IMR-90 (cell line): ENCODE data around the gene TMEM82. TPM values are rescaled to one million over a fixed set of nuclear protein-coding genes. Genes with fewer than 3 reads are reported as not detected.

Experiments used
- ATAC-seq: fragments of 200-7000 bp; cut with Tn5 transposase; 2 replicates; pipeline ENCODE4 v1.9.1; 2020; ENCODE audit warnings: low read depth, mild to moderate bottlenecking, moderate library complexity
- BruUV-seq: library from RNA; stranded (reverse); fragments of 400-500 nt; replicated peaks from 2 replicates; lab custom pipeline; 2021; lab: Mats Ljungman, UMichigan
- CTCF ChIA-PET: fragments of 300-600 bp; formaldehyde crosslinking; extraction: SDS; loops from one replicate; lab custom pipeline; 2021; ENCODE audit warnings: antibody characterized with exemption; lab: Yijun Ruan, JAX
- POLR2A ChIA-PET: fragments of 300-600 bp; sonication (Branson Sonifier 250); formaldehyde crosslinking; loops from one replicate; lab custom pipeline; 2022; ENCODE audit warnings: antibody characterized with exemption; ENCODE audit not compliant: unreplicated experiment; lab: Charles Lee
- DNase-seq: peaks from one replicate; pipeline ENCODE4 v3.0.0; 2013
- H2AFZ ChIP-seq: replicated peaks from 2 replicates; pipeline ENCODE3; 2013; ENCODE audit warnings: low read length, mild to moderate bottlenecking; ENCODE audit not compliant: poor library complexity
- H2AK5ac ChIP-seq: 2 replicates; pipeline ENCODE4 v1.6.1; 2013; ENCODE audit warnings: low read depth, low read length, inconsistent platforms
- H2AK9ac ChIP-seq: replicated peaks from 2 replicates; pipeline ENCODE3; 2013; ENCODE audit warnings: mild to moderate bottlenecking, low read depth, low read length, moderate library complexity; ENCODE audit not compliant: poor library complexity
- H2BK120ac ChIP-seq: 2 replicates; pipeline ENCODE4 v1.6.1; 2013; ENCODE audit warnings: low read depth, low read length, inconsistent platforms
- H2BK15ac ChIP-seq: 3 replicates; pipeline ENCODE4 v1.6.1; 2013; ENCODE audit warnings: low read depth, low read length, inconsistent platforms
- H2BK20ac ChIP-seq: 2 replicates; pipeline ENCODE4 v1.6.1; 2013; ENCODE audit warnings: low read depth, mild to moderate bottlenecking, inconsistent platforms, low read length, moderate library complexity
- H2BK5ac ChIP-seq: 2 replicates; pipeline ENCODE4 v1.6.1; 2013; ENCODE audit warnings: mild to moderate bottlenecking, low read depth, low read length, inconsistent platforms; ENCODE audit not compliant: poor library complexity, severe bottlenecking
- H3K14ac ChIP-seq: replicated peaks from 2 replicates; pipeline ENCODE4 v1.6.1; 2013; ENCODE audit warnings: low read depth, low read length, inconsistent platforms
- H3K18ac ChIP-seq: 2 replicates; pipeline ENCODE4 v1.6.1; 2013; ENCODE audit warnings: low read depth, low read length, control low read depth
- H3K23ac ChIP-seq: 2 replicates; pipeline ENCODE4 v1.6.1; 2013; ENCODE audit warnings: low read depth, low read length, inconsistent platforms
- H3K27ac ChIP-seq: 2 replicates; pipeline ENCODE4 v1.5.1; 2013; ENCODE audit warnings: mild to moderate bottlenecking, control low read depth, low read length; ENCODE audit not compliant: insufficient read depth
- H3K27me3 ChIP-seq: 2 replicates; pipeline ENCODE4 v1.6.1; 2013; ENCODE audit warnings: low read length; ENCODE audit not compliant: control insufficient read depth, insufficient read depth
- H3K36me3 ChIP-seq: 2 replicates; pipeline ENCODE4 v1.6.1; 2013; ENCODE audit warnings: low read length, mixed read lengths; ENCODE audit not compliant: control insufficient read depth, insufficient read depth
- H3K4ac ChIP-seq: 2 replicates; pipeline ENCODE4 v1.6.1; 2013; ENCODE audit warnings: low read depth, low read length, inconsistent platforms
- H3K4me1 ChIP-seq: 2 replicates; pipeline ENCODE4 v1.6.1; 2013; ENCODE audit warnings: low read length, mixed read lengths; ENCODE audit not compliant: control insufficient read depth, insufficient read depth
- H3K4me2 ChIP-seq: 2 replicates; pipeline ENCODE4 v1.6.1; 2013; ENCODE audit warnings: low read depth, mild to moderate bottlenecking, control low read depth, low read length, moderate library complexity
- H3K4me3 ChIP-seq: 2 replicates; pipeline ENCODE4 v1.5.1; 2013; ENCODE audit warnings: low read depth, mild to moderate bottlenecking, control low read depth, low read length, moderate library complexity; ENCODE audit not compliant: insufficient read depth
- H3K56ac ChIP-seq: 2 replicates; pipeline ENCODE4 v1.6.1; 2013; ENCODE audit warnings: low read length, inconsistent platforms; ENCODE audit not compliant: insufficient read depth; ENCODE audit errors: extremely low read depth
- H3K79me1 ChIP-seq, 2 experiments: 2 replicates each; pipeline ENCODE4 v1.6.1; 2013; ENCODE audit warnings: low read length in 2 of 2, inconsistent platforms in 1 of 2, low read depth in 1 of 2
- H3K9ac ChIP-seq: 2 replicates; pipeline ENCODE4 v1.6.1; 2013; ENCODE audit warnings: low read depth, low read length, control low read depth
- H3K9me1 ChIP-seq: 2 replicates; pipeline ENCODE4 v1.6.1; 2013; ENCODE audit warnings: low read length, inconsistent platforms; ENCODE audit not compliant: insufficient read depth
- H3K9me3 ChIP-seq: 2 replicates; pipeline ENCODE4 v1.6.1; 2013; ENCODE audit warnings: low read length; ENCODE audit not compliant: control insufficient read depth, insufficient read depth
- H4K20me1 ChIP-seq: 2 replicates; pipeline ENCODE4 v1.6.1; 2013; ENCODE audit warnings: low read length, inconsistent platforms; ENCODE audit not compliant: insufficient read depth
- H4K5ac ChIP-seq: 2 replicates; pipeline ENCODE4 v1.6.1; 2013; ENCODE audit warnings: mild to moderate bottlenecking, low read depth, low read length, control low read depth
- H4K8ac ChIP-seq, 2 experiments: 2 replicates each; pipeline ENCODE4 v1.6.1; 2013; ENCODE audit warnings: low read depth in 2 of 2, low read length in 2 of 2, control low read depth in 1 of 2, inconsistent platforms in 1 of 2
- H4K91ac ChIP-seq: 2 replicates; pipeline ENCODE4 v1.6.1; 2013; ENCODE audit warnings: low read depth, low read length, inconsistent platforms; ENCODE audit not compliant: insufficient read depth
- BHLHE40 ChIP-seq: fragments of 150-350 bp; IDR thresholded peaks from 2 replicates; pipeline ENCODE4 v1.6.1; 2016; ENCODE audit warnings: mild to moderate bottlenecking, low read depth, low read length
- CEBPB ChIP-seq: IDR thresholded peaks from 2 replicates; pipeline ENCODE4 v1.6.1; 2012; ENCODE audit warnings: low read depth, low read length, improper control_type of control experiment
- CHD1 ChIP-seq: IDR thresholded peaks from 2 replicates; pipeline ENCODE4 v1.6.1; 2012; ENCODE audit warnings: low read depth, low read length, improper control_type of control experiment
- ELK1 ChIP-seq: fragments of 150-350 bp; IDR thresholded peaks from 2 replicates; pipeline ENCODE4 v1.6.1; 2016; ENCODE audit warnings: low read depth, mild to moderate bottlenecking, low read length, moderate library complexity, borderline replicate concordance
- FOS ChIP-seq: fragments of 150-350 bp; IDR thresholded peaks from 2 replicates; pipeline ENCODE4 v1.6.1; 2016; ENCODE audit warnings: low read depth, low read length
- MAFK ChIP-seq: IDR thresholded peaks from 2 replicates; pipeline ENCODE4 v1.6.1; 2012; ENCODE audit warnings: low read depth, low read length, improper control_type of control experiment
- MAZ ChIP-seq: IDR thresholded peaks from 2 replicates; pipeline ENCODE4 v1.6.1; 2012; ENCODE audit warnings: low read depth, mild to moderate bottlenecking, low read length, improper control_type of control experiment, moderate library complexity, borderline replicate concordance
- MXI1 ChIP-seq: IDR thresholded peaks from 2 replicates; pipeline ENCODE4 v1.6.1; 2012; ENCODE audit warnings: low read depth, mild to moderate bottlenecking, low read length, moderate library complexity, borderline replicate concordance
- NFE2L2 ChIP-seq: fragments of 150-350 bp; IDR thresholded peaks from 2 replicates; pipeline ENCODE4 v1.6.1; 2016; ENCODE audit warnings: low read depth, mild to moderate bottlenecking, low read length
- POLR2A ChIP-seq: IDR thresholded peaks from 2 replicates; pipeline ENCODE4 v1.6.1; 2012; ENCODE audit warnings: mild to moderate bottlenecking, low read depth, low read length
- RAD21 ChIP-seq: IDR thresholded peaks from 2 replicates; pipeline ENCODE4 v1.6.1; 2012; ENCODE audit warnings: low read length, improper control_type of control experiment
- RCOR1 ChIP-seq: IDR thresholded peaks from 2 replicates; pipeline ENCODE4 v1.6.1; 2012; ENCODE audit warnings: mild to moderate bottlenecking, low read length, improper control_type of control experiment; ENCODE audit not compliant: insufficient replicate concordance
- RFX5 ChIP-seq: IDR thresholded peaks from 2 replicates; pipeline ENCODE4 v1.8.0; 2012; ENCODE audit warnings: low read depth, mild to moderate bottlenecking, low read length, moderate library complexity
- SMC3 ChIP-seq: fragments of 150-350 bp; IDR thresholded peaks from 2 replicates; pipeline ENCODE4 v1.6.1; 2016; ENCODE audit warnings: low read depth, mild to moderate bottlenecking, antibody characterized with exemption, low read length, moderate library complexity
- WGBS, 2 experiments: methylation state at CpG; one replicate each; pipeline versions ENCODE4 v1.1.5 to v1.1.7; 2013; ENCODE audit warnings: missing lambda C conversion rate in 2 of 2; ENCODE audit not compliant: insufficient read length in 1 of 2; ENCODE audit errors: extremely low coverage in 2 of 2; 5-methylcytosine and 5-hydroxymethylcytosine counted together
- dilution Hi-C: fragments of 300-500 bp; cut with HindIII; formaldehyde crosslinking; loops from one replicate; pipeline ENCODE4 v1.14.3; 2018; ENCODE audit warnings: low sequenced_read_pairs; ENCODE audit not compliant: unreplicated experiment
- in situ Hi-C: fragments of 300-500 bp; cut with MboI; formaldehyde crosslinking; loops from 3 replicates; pipeline ENCODE4 v1.14.3; 2019; ENCODE audit warnings: low sequenced_read_pairs, inconsistent platforms, mixed read lengths
- intact Hi-C: fragments of 100-400 bp; cut with micrococcal nuclease; formaldehyde crosslinking; loops from 2 replicates; pipeline ENCODE4 v1.10.0; 2022
- polyA plus RNA-seq, 3 experiments: library from polyadenylated mRNA; depleted of rRNA; stranded (reverse); fragments of >200 nt; gene quantifications; 2 replicates each; pipeline ENCODE4 v1.2.3, GENCODE V29; 2012; ENCODE audit warnings: low replicate concordance in 1 of 3
- total RNA-seq: library from RNA; depleted of rRNA; stranded (reverse); fragments of >200 nt; gene quantifications from 2 replicates; pipeline ENCODE4 v1.2.3, GENCODE V29; 2012
- TF ChIP-seq, protein P1 (sequence below): fragments of 150-350 bp; IDR thresholded peaks from 2 replicates; pipeline ENCODE4 v1.6.1; 2017; ENCODE audit warnings: mild to moderate bottlenecking, antibody characterized with exemption, low read length, low read depth
- TF ChIP-seq, protein P2 (sequence below): conservative IDR thresholded peaks from 2 replicates; pipeline ENCODE4 v1.5.1; 2012; ENCODE audit warnings: mild to moderate bottlenecking, low read depth, low read length, improper control_type of control experiment

Gene TMEM82
- total and polyA plus RNA-seq, 2 of the 4 experiments (the other 2 are of a cell fraction), result not detected

GRCh38 chr1:15751717-15752116 is 9.4 kb downstream of the TMEM82 start:
- Histone ChIP-seq H3K14ac (no peak overlapping the region), H3K9me1 (peaks cover 5% of the 10 kb centered on the region), H2BK15ac (no peak overlapping the region), H3K4me1 (peaks cover 9% of the 10 kb centered on the region), H3K27me3 (no peaks in the 10 kb centered on the region), H2AFZ (no peak overlapping the region), H3K18ac (no peak overlapping the region), H3K4me2 (no peak overlapping the region), H3K9ac (no peak overlapping the region), H2BK5ac (no peak overlapping the region), H4K5ac (no peak overlapping the region), H3K9me3 (no peaks in the 10 kb centered on the region), H3K56ac (no peak overlapping the region), H4K91ac (no peak overlapping the region), H3K27ac (no peak overlapping the region), H3K23ac (no peak overlapping the region), H4K8ac (no peak overlapping the region), H3K4ac (no peak overlapping the region), H3K79me1 (no peaks in the 10 kb centered on the region), H3K4me3 (no peak overlapping the region), H2AK5ac (no peak overlapping the region), H2BK120ac (no peak overlapping the region), H3K36me3 (no peaks in the 10 kb centered on the region), H2AK9ac (peak overlapping the region; percentile 37), H4K20me1 (no peaks in the 10 kb centered on the region), H2BK20ac (no peak overlapping the region)
- intact Hi-C loops, result no loop called here
- ATAC-seq, result no peak
- in situ Hi-C loops, result no loop called here
- BruUV-seq, result no TSS peak
- dilution Hi-C loops, result no loop called here
- ChIA-PET CTCF (interaction anchor here (0.7 kb wide), 1 partner anchor 36 kb away, joined by 4 read pairs; no protein-coding TSS in a partner anchor), POLR2A (no interaction called here)
- WGBS, 2 experiments, result 100% methylated on average over 1 of the region's 10 CpGs; no CpG with 5 or more reads in 1 of the 2 experiments
- no peak for TF ChIP-seq CHD1
- no peak for TF ChIP-seq RAD21
- TF ChIP-seq NFE2L2, result no peak
- TF ChIP-seq MAZ, result no peak
- TF ChIP-seq, protein P1, sequence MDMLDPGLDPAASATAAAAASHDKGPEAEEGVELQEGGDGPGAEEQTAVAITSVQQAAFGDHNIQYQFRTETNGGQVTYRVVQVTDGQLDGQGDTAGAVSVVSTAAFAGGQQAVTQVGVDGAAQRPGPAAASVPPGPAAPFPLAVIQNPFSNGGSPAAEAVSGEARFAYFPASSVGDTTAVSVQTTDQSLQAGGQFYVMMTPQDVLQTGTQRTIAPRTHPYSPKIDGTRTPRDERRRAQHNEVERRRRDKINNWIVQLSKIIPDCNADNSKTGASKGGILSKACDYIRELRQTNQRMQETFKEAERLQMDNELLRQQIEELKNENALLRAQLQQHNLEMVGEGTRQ, result no peak
- no peak for TF ChIP-seq MAFK
- no peak for TF ChIP-seq CEBPB
- no peak for TF ChIP-seq RCOR1
- TF ChIP-seq ELK1, result no peak
- TF ChIP-seq, protein P2, sequence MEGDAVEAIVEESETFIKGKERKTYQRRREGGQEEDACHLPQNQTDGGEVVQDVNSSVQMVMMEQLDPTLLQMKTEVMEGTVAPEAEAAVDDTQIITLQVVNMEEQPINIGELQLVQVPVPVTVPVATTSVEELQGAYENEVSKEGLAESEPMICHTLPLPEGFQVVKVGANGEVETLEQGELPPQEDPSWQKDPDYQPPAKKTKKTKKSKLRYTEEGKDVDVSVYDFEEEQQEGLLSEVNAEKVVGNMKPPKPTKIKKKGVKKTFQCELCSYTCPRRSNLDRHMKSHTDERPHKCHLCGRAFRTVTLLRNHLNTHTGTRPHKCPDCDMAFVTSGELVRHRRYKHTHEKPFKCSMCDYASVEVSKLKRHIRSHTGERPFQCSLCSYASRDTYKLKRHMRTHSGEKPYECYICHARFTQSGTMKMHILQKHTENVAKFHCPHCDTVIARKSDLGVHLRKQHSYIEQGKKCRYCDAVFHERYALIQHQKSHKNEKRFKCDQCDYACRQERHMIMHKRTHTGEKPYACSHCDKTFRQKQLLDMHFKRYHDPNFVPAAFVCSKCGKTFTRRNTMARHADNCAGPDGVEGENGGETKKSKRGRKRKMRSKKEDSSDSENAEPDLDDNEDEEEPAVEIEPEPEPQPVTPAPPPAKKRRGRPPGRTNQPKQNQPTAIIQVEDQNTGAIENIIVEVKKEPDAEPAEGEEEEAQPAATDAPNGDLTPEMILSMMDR, result no peak
- no peak for TF ChIP-seq FOS
- TF ChIP-seq POLR2A, result no peak
- TF ChIP-seq MXI1, result no peak
- TF ChIP-seq BHLHE40, result no peak
- no peak for TF ChIP-seq SMC3
- no peak for TF ChIP-seq RFX5
- no peak for DNase-seq
